HepG2 (cell line): ENCODE data around the gene ZFP90. TPM values are rescaled to one million over a fixed set of nuclear protein-coding genes. Genes with fewer than 3 reads are reported as not detected.

Source experiments
- ATAC-seq: fragments of 200-7000 bp; cut with Tn5 transposase; 3 replicates; pipeline ENCODE4 v1.9.1; 2020; ENCODE audit warnings: mild to moderate bottlenecking, moderate library complexity
- BruUV-seq: library from RNA; stranded (reverse); fragments of 400-500 nt; replicated peaks from 2 replicates; lab custom pipeline; 2021; lab: Mats Ljungman, UMichigan
- CTCF ChIA-PET: fragments of 300-600 bp; formaldehyde crosslinking; extraction: SDS; loops from one replicate; lab custom pipeline; 2021; ENCODE audit warnings: low total read pairs, inconsistent platforms, low intra/inter-chr PET ratio; lab: Yijun Ruan, JAX
- POLR2A ChIA-PET: fragments of 350-600 bp; sonication (Branson Sonifier 250); formaldehyde crosslinking; loops from one replicate; lab custom pipeline; 2020; ENCODE audit warnings: antibody characterized with exemption, inconsistent platforms; lab: Yijun Ruan, JAX
- DNase-seq: peaks from one replicate; pipeline ENCODE4 v3.0.0-alpha.2; 2015; ENCODE audit warnings: low spot score
- FAIRE-seq: peaks from 3 replicates; lab custom pipeline; 2011; peaks lifted over from hg19 to GRCh38; lab: Jason Lieb, UNC
- H2AFZ ChIP-seq: one replicate; pipeline ENCODE4 v1.6.1; 2011; ENCODE audit warnings: low read length, inconsistent platforms
- H3K27ac ChIP-seq: fragments of 300-600 bp; 3 replicates; pipeline ENCODE4 v1.8.0; 2011; ENCODE audit warnings: mixed run types, mild to moderate bottlenecking, mixed read lengths, low read length, inconsistent platforms; ENCODE audit not compliant: insufficient read depth; ENCODE audit errors: extremely low read length
- H3K27me3 ChIP-seq, 2 experiments: fragments of 200-600 bp in 1 of 2; 2 replicates in 1 of 2; 3 replicates in 1 of 2; pipeline versions ENCODE4 v1.6.0 to v1.8.0; 2011; ENCODE audit warnings: low read length in 2 of 2, mild to moderate bottlenecking in 2 of 2, moderate library complexity in 2 of 2, inconsistent platforms in 1 of 2; ENCODE audit not compliant: insufficient read depth in 2 of 2, control insufficient read depth in 1 of 2
- H3K36me3 ChIP-seq, 2 experiments: fragments of 200-600 bp in 1 of 2; replicated peaks in 1 of 2; 2 replicates in 1 of 2; 3 replicates in 1 of 2; pipeline versions ENCODE4 v1.5.1 to v1.8.0; 2011; ENCODE audit warnings: low read length in 2 of 2, inconsistent platforms in 1 of 2; ENCODE audit not compliant: insufficient read depth in 2 of 2, control insufficient read depth in 1 of 2
- H3K4me1 ChIP-seq: 2 replicates; pipeline ENCODE4 v1.5.1; 2012; ENCODE audit warnings: low read length, inconsistent platforms; ENCODE audit not compliant: insufficient read depth
- H3K4me2 ChIP-seq: 2 replicates; pipeline ENCODE4 v1.6.0; 2011; ENCODE audit warnings: low read depth, low read length, inconsistent platforms
- H3K4me3 ChIP-seq, 3 experiments: fragments of 200-600 bp in 1 of 3; sonication (generic), shearing (Covaris generic) in 1 of 3; replicated peaks in 1 of 3; 2 replicates each; pipeline ENCODE4 v1.5.1; 2011 to 2016; ENCODE audit warnings: low read length in 3 of 3, inconsistent platforms in 2 of 3, low read depth in 2 of 3, mild to moderate bottlenecking in 2 of 3, control low read depth in 1 of 3, mixed read lengths in 1 of 3; ENCODE audit not compliant: insufficient read depth in 1 of 3
- H3K79me2 ChIP-seq: one replicate; pipeline ENCODE4 v1.6.1; 2011; ENCODE audit warnings: low read length, inconsistent platforms; ENCODE audit not compliant: insufficient read depth
- H3K9ac ChIP-seq: 2 replicates; pipeline ENCODE4 v1.6.0; 2011; ENCODE audit warnings: mild to moderate bottlenecking, low read depth, low read length, inconsistent platforms; ENCODE audit not compliant: insufficient read depth
- H3K9me3 ChIP-seq: 2 replicates; pipeline ENCODE4 v1.5.1; 2012; ENCODE audit warnings: mild to moderate bottlenecking, low read length
- H4K20me1 ChIP-seq: 2 replicates; pipeline ENCODE4 v1.6.0; 2011; ENCODE audit warnings: inconsistent platforms, mild to moderate bottlenecking, low read length, moderate library complexity; ENCODE audit not compliant: insufficient read depth
- ETS1 ChIP-seq: sonication (generic); formaldehyde crosslinking; IDR thresholded peaks from 2 replicates; pipeline ENCODE4 v1.4.0; 2020; ENCODE audit warnings: missing genetic modification reagents
- NCOR1 ChIP-seq: fragments of 200-600 bp; sonication (generic); IDR thresholded peaks from 2 replicates; pipeline ENCODE4 v1.7.0; 2017; ENCODE audit warnings: antibody characterized with exemption, low read length, borderline replicate concordance
- ZBTB1 ChIP-seq: sonication (generic); formaldehyde crosslinking; IDR thresholded peaks from 2 replicates; pipeline ENCODE4 v1.4.0; 2020; ENCODE audit warnings: missing genetic modification reagents, borderline replicate concordance
- ZBTB38 ChIP-seq: sonication (generic); formaldehyde crosslinking; IDR thresholded peaks from 2 replicates; pipeline ENCODE4 v1.5.1; 2020; ENCODE audit warnings: mild to moderate bottlenecking, missing genetic modification reagents
- ZNF558 ChIP-seq: sonication (generic); formaldehyde crosslinking; IDR thresholded peaks from 2 replicates; pipeline ENCODE4 v1.9.0; 2022; ENCODE audit warnings: mild to moderate bottlenecking, missing genetic modification reagents, borderline replicate concordance
- ZNF644 ChIP-seq: IDR thresholded peaks from 2 replicates; pipeline ENCODE4 v1.6.1; 2016; ENCODE audit warnings: low read depth
- ZNF670 ChIP-seq: sonication (generic); formaldehyde crosslinking; IDR thresholded peaks from 2 replicates; pipeline ENCODE4 v1.8.0; 2022; ENCODE audit warnings: mild to moderate bottlenecking, missing genetic modification reagents, borderline replicate concordance
- WGBS: methylation state at CpG from one replicate; pipeline ENCODE4 v1.1.6; 2017; ENCODE audit warnings: low lambda C conversion rate; 5-methylcytosine and 5-hydroxymethylcytosine counted together
- in situ Hi-C: cut with HindIII; loops from 2 replicates; pipeline ENCODE4 v1.10.0; 2017; ENCODE audit warnings: low pct_unique_long_range_greater_than_20kb; ENCODE audit not compliant: extremely low pct_ligation_motif_present
- intact Hi-C: fragments of 100-400 bp; cut with micrococcal nuclease; formaldehyde crosslinking; loops from one replicate; pipeline ENCODE4 v1.10.0; 2022; ENCODE audit not compliant: unreplicated experiment
- polyA plus RNA-seq, 8 experiments: library from polyadenylated mRNA; depleted of rRNA in 3 of 8; stranded (reverse) in 7 of 8; unstranded in 1 of 8; fragments of >200 nt; fragmentation: Illumina TruSeq in 4 of 8; extraction: Trizol in 4 of 8; gene quantifications; 2 replicates each; pipeline versions ENCODE4 v1.2.1 to v1.2.3, GENCODE V29; 2011 to 2016; ENCODE audit warnings: low read depth in 4 of 8, missing spikeins in 1 of 8, mixed read lengths in 1 of 8; ENCODE audit not compliant: insufficient read depth in 1 of 8
- total RNA-seq, 5 experiments: library from RNA; depleted of rRNA; stranded (reverse); fragments of >200 nt; fragmentation: Illumina TruSeq; extraction: Trizol; gene quantifications; 2 replicates each; pipeline ENCODE4 v1.2.3, GENCODE V29; 2016; ENCODE audit warnings: low read depth in 1 of 5
- TF ChIP-seq, protein P1 (sequence below): sonication (generic); formaldehyde crosslinking; IDR thresholded peaks from 2 replicates; pipeline ENCODE4 v1.4.0; 2020; ENCODE audit warnings: mild to moderate bottlenecking, missing genetic modification reagents
- TF ChIP-seq, protein P2 (sequence below): sonication (generic); formaldehyde crosslinking; IDR thresholded peaks from 2 replicates; pipeline ENCODE4 v1.8.0; 2022; ENCODE audit warnings: low read depth, missing genetic modification reagents
- TF ChIP-seq, protein P3 (sequence below): IDR thresholded peaks from 2 replicates; pipeline ENCODE4 v1.6.1; 2016; ENCODE audit warnings: mild to moderate bottlenecking, missing biosample characterization, missing genetic modification reagents

Gene ZFP90
- total and polyA plus RNA-seq, 2 of the 13 experiments (the other 11 are each of a cell fraction or from before 2014, with no cell fraction given), result 17.6 to 18.9 TPM

- ATAC-seq (no peak), DNase-seq (no peak), FAIRE-seq (no peak)
- Histone ChIP-seq H3K9ac (no peak overlapping the region), H3K27ac (no peak overlapping the region), H4K20me1 (no peaks in the 10 kb centered on the region), H2AFZ (no peak overlapping the region), H3K79me2 (no peaks in the 10 kb centered on the region), H3K9me3 (peaks cover 7% of the 10 kb centered on the region), H3K4me2 (no peak overlapping the region), H3K36me3 (no peaks in the 10 kb centered on the region), H3K4me3 (no peak overlapping the region), H3K27me3 (peaks cover 4 to 29% of the 10 kb centered on the region in 2 experiments; a peak in 2 of 5 replicates), H3K4me1 (no peaks in the 10 kb centered on the region)
- in situ Hi-C loops, result no loop called here
- 17% methylated on average over 5 of the region's 5 CpGs for WGBS
- no peak for TF ChIP-seq ZBTB38
- no peak for TF ChIP-seq ZNF644 (CRISPR knock-in tag)
- TF ChIP-seq, protein P1, sequence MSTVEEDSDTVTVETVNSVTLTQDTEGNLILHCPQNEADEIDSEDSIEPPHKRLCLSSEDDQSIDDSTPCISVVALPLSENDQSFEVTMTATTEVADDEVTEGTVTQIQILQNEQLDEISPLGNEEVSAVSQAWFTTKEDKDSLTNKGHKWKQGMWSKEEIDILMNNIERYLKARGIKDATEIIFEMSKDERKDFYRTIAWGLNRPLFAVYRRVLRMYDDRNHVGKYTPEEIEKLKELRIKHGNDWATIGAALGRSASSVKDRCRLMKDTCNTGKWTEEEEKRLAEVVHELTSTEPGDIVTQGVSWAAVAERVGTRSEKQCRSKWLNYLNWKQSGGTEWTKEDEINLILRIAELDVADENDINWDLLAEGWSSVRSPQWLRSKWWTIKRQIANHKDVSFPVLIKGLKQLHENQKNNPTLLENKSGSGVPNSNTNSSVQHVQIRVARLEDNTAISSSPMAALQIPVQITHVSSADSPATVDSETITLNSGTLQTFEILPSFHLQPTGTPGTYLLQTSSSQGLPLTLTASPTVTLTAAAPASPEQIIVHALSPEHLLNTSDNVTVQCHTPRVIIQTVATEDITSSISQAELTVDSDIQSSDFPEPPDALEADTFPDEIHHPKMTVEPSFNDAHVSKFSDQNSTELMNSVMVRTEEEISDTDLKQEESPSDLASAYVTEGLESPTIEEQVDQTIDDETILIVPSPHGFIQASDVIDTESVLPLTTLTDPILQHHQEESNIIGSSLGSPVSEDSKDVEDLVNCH, result no peak
- TF ChIP-seq ZNF558 (CRISPR knock-in tag), result no peak
- TF ChIP-seq NCOR1, result no peak
- TF ChIP-seq ETS1 (CRISPR knock-in tag), result no peak
- TF ChIP-seq, protein P2, sequence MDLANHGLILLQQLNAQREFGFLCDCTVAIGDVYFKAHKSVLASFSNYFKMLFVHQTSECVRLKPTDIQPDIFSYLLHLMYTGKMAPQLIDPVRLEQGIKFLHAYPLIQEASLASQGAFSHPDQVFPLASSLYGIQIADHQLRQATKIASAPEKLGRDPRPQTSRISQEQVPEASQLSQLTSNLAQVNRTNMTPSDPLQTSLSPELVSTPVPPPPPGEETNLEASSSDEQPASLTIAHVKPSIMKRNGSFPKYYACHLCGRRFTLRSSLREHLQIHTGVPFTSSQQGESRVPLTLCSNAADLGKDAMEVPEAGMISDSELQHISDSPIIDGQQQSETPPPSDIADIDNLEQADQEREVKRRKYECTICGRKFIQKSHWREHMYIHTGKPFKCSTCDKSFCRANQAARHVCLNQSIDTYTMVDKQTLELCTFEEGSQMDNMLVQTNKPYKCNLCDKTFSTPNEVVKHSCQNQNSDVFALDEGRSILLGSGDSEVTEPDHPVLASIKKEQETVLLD (CRISPR knock-in tag), result no peak
- TF ChIP-seq, protein P3, sequence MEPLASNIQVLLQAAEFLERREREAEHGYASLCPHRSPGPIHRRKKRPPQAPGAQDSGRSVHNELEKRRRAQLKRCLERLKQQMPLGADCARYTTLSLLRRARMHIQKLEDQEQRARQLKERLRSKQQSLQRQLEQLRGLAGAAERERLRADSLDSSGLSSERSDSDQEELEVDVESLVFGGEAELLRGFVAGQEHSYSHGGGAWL (CRISPR knock-in tag), result no peak
- TF ChIP-seq ZNF670 (CRISPR knock-in tag), result no peak
- TF ChIP-seq ZBTB1 (CRISPR knock-in tag), result no peak
- intact Hi-C loops, result no loop called here
- POLR2A ChIA-PET, result no interaction called here
- BruUV-seq, result no TSS peak
- CTCF ChIA-PET, result no interaction called here
Measured at GRCh38 chr16:68499006-68499405, 40.1 kb upstream of the ZFP90 start.
